Measurements from ENCODE around the gene NRP1. TPM values are rescaled to one million over a fixed set of nuclear protein-coding genes. Genes with fewer than 3 reads are reported as not detected.

Gene NRP1
- total RNA-seq, 1 experiment from 2014 or later: 555 TPM

DNA sequence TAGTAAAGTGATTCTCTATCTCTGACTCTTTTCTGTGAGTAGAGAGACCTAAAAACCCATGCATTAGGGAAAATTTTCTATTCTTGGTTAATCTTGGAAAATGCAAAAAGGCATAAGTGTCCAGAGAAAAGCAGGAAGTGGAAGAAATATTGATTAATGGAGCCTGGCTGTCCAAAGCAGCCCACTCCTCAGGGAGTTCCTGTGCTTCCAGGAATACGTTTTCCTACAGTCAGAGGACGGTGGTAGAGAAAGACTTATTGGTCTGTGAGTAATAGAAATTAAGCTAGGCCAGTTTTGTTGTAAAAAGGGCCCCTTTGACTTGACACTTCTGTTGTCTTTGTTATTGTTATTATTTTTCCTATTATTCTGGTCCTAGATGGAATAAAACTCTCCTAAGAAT lies 157.8 kb downstream of the NRP1 start:
- H3K4me3 ChIP-seq (ENCODE audit: low read length): no peak overlapping the region
- H2AFZ ChIP-seq (ENCODE audit: low read length): no peak overlapping the region
- ChIA-PET POLR2A (ENCODE audit: unreplicated experiment) (interaction anchor here (0.5 to 0.7 kb wide), 2 partner anchors 43 to 84 kb away, joined by 3 to 7 read pairs; no protein-coding TSS in a partner anchor), CTCF (no interaction called here)
- H4K20me1 ChIP-seq (ENCODE audit: low read length): no peaks in the 10 kb centered on the region
- BruUV-seq (replicated peaks): no TSS peak
- no peak overlapping the region for H3K27ac ChIP-seq (ENCODE audit: low read length)
- no peak for DNase-seq
- no peak overlapping the region for H3K9ac ChIP-seq (ENCODE audit: low read length)
- TF ChIP-seq EZH2 (IDR thresholded peaks at IDR 0.05; ENCODE audit: low read length, unreplicated experiment): no peak
- ATAC-seq: no peak
- H3K79me2 ChIP-seq (ENCODE audit: low read length): no peaks in the 10 kb centered on the region
- peaks cover 17% of the 10 kb centered on the region for H3F3A ChIP-seq (ENCODE audit: low read length, unreplicated experiment)
- intact Hi-C loops (cut with micrococcal nuclease): no loop called here
- no peaks in the 10 kb centered on the region for H3K9me2 ChIP-seq (replicated peaks; ENCODE audit: low read length)
- H3K4me1 ChIP-seq (ENCODE audit: insufficient read depth, low read length): peaks cover 25% of the 10 kb centered on the region
- no peak overlapping the region for H3K4me2 ChIP-seq (ENCODE audit: low read length)
- H3K27me3 ChIP-seq (ENCODE audit: low read length): no peaks in the 10 kb centered on the region
- H3K9me3 ChIP-seq (ENCODE audit: low read length): no peaks in the 10 kb centered on the region
- peaks cover 45% of the 10 kb centered on the region for H3K36me3 ChIP-seq (ENCODE audit: low read depth, low read length)

DNA sequence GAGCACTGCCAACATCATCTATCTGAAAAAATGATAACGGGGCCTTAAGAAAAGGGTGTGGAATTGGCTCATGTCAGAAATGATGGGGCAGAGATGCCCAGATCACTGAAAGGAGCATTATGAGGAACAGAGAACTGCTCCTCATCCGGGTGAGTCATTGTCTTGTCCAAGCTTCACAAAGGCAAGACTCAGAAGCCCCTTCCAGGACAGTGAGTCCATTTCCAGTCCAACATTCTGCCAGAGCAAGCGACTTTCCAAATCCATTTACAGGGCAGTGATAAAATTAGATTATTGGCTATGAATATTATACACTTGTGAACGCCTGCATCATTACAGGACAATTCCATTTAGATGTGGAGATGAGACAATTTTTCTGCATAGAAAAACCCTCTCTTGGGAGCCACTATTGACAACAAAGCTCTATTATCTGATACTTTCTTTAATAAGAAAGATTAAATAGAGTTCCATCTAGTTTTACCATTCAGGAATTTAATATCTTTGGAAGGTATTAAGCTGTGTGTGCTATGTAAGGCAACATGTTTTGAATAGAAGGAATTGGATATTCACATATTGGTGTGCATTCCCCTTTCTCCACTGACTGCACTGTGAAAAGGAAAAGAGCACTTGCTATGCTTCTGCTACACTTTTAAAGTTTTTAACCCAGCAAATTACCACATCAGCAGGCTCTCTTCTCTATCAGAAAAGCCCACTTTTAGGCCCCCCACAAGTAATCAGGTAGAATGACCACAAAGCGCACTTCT lies 159.6 kb downstream of the NRP1 start:
- Histone ChIP-seq H3F3A (ENCODE audit: low read length, unreplicated experiment) (peaks cover 17% of the 10 kb centered on the region), H3K4me1 (ENCODE audit: insufficient read depth, low read length) (0 out of 2 replicates have a peak, but pooled peaks cover 10% of the 10 kb centered on the region)

GRCh38 chr10:33165911-33166310 lies 168.6 kb downstream of the NRP1 start:
- no peaks in the 10 kb centered on the region for H3K9me2 ChIP-seq (replicated peaks; ENCODE audit: low read length)
- H3K79me2 ChIP-seq (ENCODE audit: low read length): no peaks in the 10 kb centered on the region
- no TSS peak for BruUV-seq (replicated peaks)
- no peak overlapping the region for H3K27ac ChIP-seq (ENCODE audit: low read length)
- intact Hi-C loops (cut with micrococcal nuclease): no loop called here
- peak overlapping the region; percentile 2 for H2AFZ ChIP-seq (ENCODE audit: low read length)
- H3K9ac ChIP-seq (ENCODE audit: low read length): no peak overlapping the region
- no peaks in the 10 kb centered on the region for H3K9me3 ChIP-seq (ENCODE audit: low read length)
- no peak overlapping the region for H3K4me3 ChIP-seq (ENCODE audit: low read length)
- H3K4me1 ChIP-seq (ENCODE audit: insufficient read depth, low read length): peaks cover 19% of the 10 kb centered on the region
- no peaks in the 10 kb centered on the region for H3K27me3 ChIP-seq (ENCODE audit: low read length)
- no peaks in the 10 kb centered on the region for H3K36me3 ChIP-seq (ENCODE audit: low read depth, low read length)
- no peak for ATAC-seq
- TF ChIP-seq EZH2phosphoT487 (IDR thresholded peaks at IDR 0.05; ENCODE audit: borderline replicate concordance, low read length) (no peak), EZH2 (IDR thresholded peaks at IDR 0.05; ENCODE audit: low read length, unreplicated experiment) (no peak)
- TF ChIP-seq, protein P1, sequence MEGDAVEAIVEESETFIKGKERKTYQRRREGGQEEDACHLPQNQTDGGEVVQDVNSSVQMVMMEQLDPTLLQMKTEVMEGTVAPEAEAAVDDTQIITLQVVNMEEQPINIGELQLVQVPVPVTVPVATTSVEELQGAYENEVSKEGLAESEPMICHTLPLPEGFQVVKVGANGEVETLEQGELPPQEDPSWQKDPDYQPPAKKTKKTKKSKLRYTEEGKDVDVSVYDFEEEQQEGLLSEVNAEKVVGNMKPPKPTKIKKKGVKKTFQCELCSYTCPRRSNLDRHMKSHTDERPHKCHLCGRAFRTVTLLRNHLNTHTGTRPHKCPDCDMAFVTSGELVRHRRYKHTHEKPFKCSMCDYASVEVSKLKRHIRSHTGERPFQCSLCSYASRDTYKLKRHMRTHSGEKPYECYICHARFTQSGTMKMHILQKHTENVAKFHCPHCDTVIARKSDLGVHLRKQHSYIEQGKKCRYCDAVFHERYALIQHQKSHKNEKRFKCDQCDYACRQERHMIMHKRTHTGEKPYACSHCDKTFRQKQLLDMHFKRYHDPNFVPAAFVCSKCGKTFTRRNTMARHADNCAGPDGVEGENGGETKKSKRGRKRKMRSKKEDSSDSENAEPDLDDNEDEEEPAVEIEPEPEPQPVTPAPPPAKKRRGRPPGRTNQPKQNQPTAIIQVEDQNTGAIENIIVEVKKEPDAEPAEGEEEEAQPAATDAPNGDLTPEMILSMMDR (conservative IDR thresholded peaks at IDR 0.05; ENCODE audit: low read depth, low read length): no peak
- DNase-seq: no peak
- no peaks in the 10 kb centered on the region for H4K20me1 ChIP-seq (ENCODE audit: low read length)
- POLR2A ChIA-PET (ENCODE audit: unreplicated experiment): interaction anchor here (0.6 kb wide), 1 partner anchor 94 kb away, joined by 5 read pairs; no protein-coding TSS in a partner anchor
- no peak overlapping the region for H3K4me2 ChIP-seq (ENCODE audit: low read length)
- CTCF ChIA-PET: interaction anchor here (0.6 kb wide), 1 partner anchor 34 kb away, joined by 3 read pairs; no protein-coding TSS in a partner anchor
- H3F3A ChIP-seq (ENCODE audit: low read length, unreplicated experiment): no peaks in the 10 kb centered on the region

More for the DNA sequence above, 159.6 kb downstream of the NRP1 start:
- BruUV-seq (replicated peaks): no TSS peak
- Histone ChIP-seq H4K20me1 (ENCODE audit: low read length) (no peaks in the 10 kb centered on the region), H3K4me2 (ENCODE audit: low read length) (no peak overlapping the region), H3K27ac (ENCODE audit: low read length) (no peak overlapping the region), H3K9me2 (replicated peaks; ENCODE audit: low read length) (no peaks in the 10 kb centered on the region), H3K36me3 (ENCODE audit: low read depth, low read length) (peaks cover 27% of the 10 kb centered on the region), H3K27me3 (ENCODE audit: low read length) (no peaks in the 10 kb centered on the region), H2AFZ (ENCODE audit: low read length) (no peak overlapping the region), H3K4me3 (ENCODE audit: low read length) (no peak overlapping the region), H3K9ac (ENCODE audit: low read length) (no peak overlapping the region), H3K79me2 (ENCODE audit: low read length) (no peaks in the 10 kb centered on the region), H3K9me3 (ENCODE audit: low read length) (no peaks in the 10 kb centered on the region)
- intact Hi-C loops (cut with micrococcal nuclease): no loop called here
- ChIA-PET CTCF (interaction anchor here (1.4 kb wide), 1 partner anchor 165 kb away, joined by 6 read pairs; no protein-coding TSS in a partner anchor), POLR2A (ENCODE audit: unreplicated experiment) (interaction anchor here (0.6 to 0.7 kb wide), 2 partner anchors 34 to 169 kb away, joined by 3 to 4 read pairs; no protein-coding TSS in a partner anchor)
- TF ChIP-seq EZH2 (IDR thresholded peaks at IDR 0.05; ENCODE audit: low read length, unreplicated experiment) (no peak), EZH2phosphoT487 (IDR thresholded peaks at IDR 0.05; ENCODE audit: borderline replicate concordance, low read length) (no peak)
- TF ChIP-seq, protein P1 (conservative IDR thresholded peaks at IDR 0.05; ENCODE audit: low read depth, low read length): no peak
- DNase-seq: peak; percentile 65
- ATAC-seq: peak; percentile 53

Data from PC-3 (cell line).